Heart left ventricle (tissue), 16 donors: ENCODE data around the gene SEC31A. TPM values are rescaled to one million over a fixed set of nuclear protein-coding genes. Genes with fewer than 3 reads are reported as not detected.

Experiments
- ATAC-seq, 4 donors: fragments of 200-7000 bp; cut with Tn5 transposase; one replicate each; pipeline ENCODE4 v1.9.1; 2020 to 2022; ENCODE audit warnings: moderate library complexity in 4 of 4, mild to moderate bottlenecking in 3 of 4, moderate number of reproducible peaks in 1 of 4
- DNase-seq, 5 donors: peaks; one replicate each; pipeline ENCODE4 v3.0.0-alpha.2; 2020
- H3K27ac ChIP-seq, 12 donors: fragments of 200-600 bp; sonication (generic) in 4 of 12; one replicate each; pipeline versions ENCODE4 v1.5.0 to v1.8.0; 2016 to 2022; ENCODE audit warnings: mild to moderate bottlenecking in 2 of 12
- H3K27me3 ChIP-seq, 9 donors: fragments of 200-600 bp; sonication (generic) in 2 of 9; one replicate each; pipeline versions ENCODE4 v1.5.1 to v1.8.0; 2016 to 2022; ENCODE audit warnings: mild to moderate bottlenecking in 3 of 9
- H3K36me3 ChIP-seq, 9 donors: fragments of 200-600 bp; sonication (generic) in 2 of 9; one replicate each; pipeline versions ENCODE4 v1.5.0 to v1.8.0; 2018 to 2022; ENCODE audit warnings: mild to moderate bottlenecking in 2 of 9
- H3K4me1 ChIP-seq, 12 donors: fragments of 200-600 bp; sonication (generic) in 4 of 12; one replicate each; pipeline versions ENCODE4 v1.5.0 to v1.8.0; 2016 to 2022; ENCODE audit warnings: mild to moderate bottlenecking in 3 of 12
- H3K4me3 ChIP-seq, 12 donors: fragments of 200-600 bp; sonication (generic) in 4 of 12; one replicate each; pipeline versions ENCODE4 v1.5.0 to v1.8.0; 2017 to 2022; ENCODE audit warnings: mild to moderate bottlenecking in 9 of 12, moderate library complexity in 4 of 12
- H3K9me3 ChIP-seq, 12 donors: fragments of 200-600 bp; sonication (generic) in 4 of 12; one replicate each; pipeline versions ENCODE4 v1.5.0 to v1.8.0; 2016 to 2022; ENCODE audit warnings: mild to moderate bottlenecking in 1 of 12
- CTCF ChIP-seq, 12 donors: fragments of 200-600 bp; sonication (generic) in 4 of 12; IDR thresholded peaks; one replicate each; pipeline versions ENCODE4 v1.5.0 to v1.8.0; 2018 to 2022; ENCODE audit warnings: antibody characterized with exemption in 12 of 12, mild to moderate bottlenecking in 5 of 12
- POLR2A ChIP-seq, 2 donors: fragments of 450-650 bp; IDR thresholded peaks; one replicate each; pipeline ENCODE4 v1.6.1; 2017; ENCODE audit warnings: antibody characterized with exemption in 2 of 2, mild to moderate bottlenecking in 2 of 2, moderate library complexity in 2 of 2
- WGBS, 4 donors: extraction: QIAGEN DNeasy Blood & Tissue Kit in 2 of 4; methylation state at CpG; one replicate each; pipeline versions ENCODE4 v1.1.5 to v1.1.7; 2013 to 2018; 5-methylcytosine and 5-hydroxymethylcytosine counted together
- intact Hi-C, 10 donors: fragments of 100-400 bp; cut with DNase I; formaldehyde crosslinking; loops; one replicate each; pipeline versions ENCODE4 v1.11.1 to v1.14.2; 2022
- polyA plus RNA-seq, 2 donors: library from polyadenylated mRNA; stranded (reverse); fragments of 200-250 nt; gene quantifications; one replicate each; pipeline ENCODE4 v1.2.3, GENCODE V29; 2013
- total RNA-seq, 9 donors: library from RNA; depleted of rRNA in 2 of 9; stranded (reverse); fragments of >200 nt in 2 of 9; fragmentation: NEBNext Ultra II Directional in 3 of 9; extraction: Animal tissue kit (Norgen Biotek cat#: 25700) in 3 of 9; gene quantifications; one replicate each; pipeline versions ENCODE4 v1.1.0 to v1.2.4, GENCODE V29; 2016 to 2023
- donor health status: ischemic (EF 13 %, LVEDD 7.1; RV severe dilation, severe dysfunction).
- donor health status: healthy with polysubstance abuse.
- donor health status: DM: no; HTN: yes; CAD: no.
- donor health status: DM: no; HTN: no; CAD: no.
- donor health status: ischemic (EF 25% LVEDD 6.9; RV normal size, moderate dysfunction).
- donor health status: ischemic (EF 25% LVEDD 5.7; RV mildly dilated, moderate dysfunction).
- donor health status: healthy.
- donor health status: DM: yes; HTN: yes; CAD: no.
- donor health status: ischemic (EF 35%, LVEDD 5.7; RV mildly dilated, moderate dysfunction).
- donor health status: nonischemic (EF 11% LVEDD 7.7; RV severe dilation, severe dysfunction).
- donor health status: DM: yes; HTN: yes; CAD: no.
- donor health status: PGD.
- donor health status: ischemic (EF 29% LVEDD 5.4; RV normal size, mild dysfunction).
- donor health status: nonischemic (EF 23%, LVEDD 6.1; RV moderate dilation, normal function).

The SEC31A gene
- total and polyA plus RNA-seq, 11 donors: 81.0 to 168 (median 101) TPM

- TF ChIP-seq CTCF (IDR thresholded peaks at IDR 0.05) (no peak), POLR2A (IDR thresholded peaks at IDR 0.05) (no peak)
- DNase-seq: no peak
- Histone ChIP-seq H3K4me3 (no peak overlapping the region), H3K4me1 (peaks cover 0 to 40% (median 5%) of the 10 kb centered on the region in 12 donors), H3K9me3 (no peaks in the 10 kb centered on the region), H3K36me3 (no peaks in the 10 kb centered on the region), H3K27me3 (no peaks in the 10 kb centered on the region), H3K27ac (peak overlapping the region in 2 of 12 donors; percentile 31)
- intact Hi-C loops: no loop called here
- 71 to 86% (median 82%) methylated on average over 4 of the region's 4 CpGs for WGBS, 4 donors
- ATAC-seq: no peak
Observed at GRCh38 chr4:82787342-82787741, 103.6 kb downstream of the SEC31A start.

- Histone ChIP-seq H3K36me3 (no peaks in the 10 kb centered on the region), H3K9me3 (no peaks in the 10 kb centered on the region), H3K27me3 (no peaks in the 10 kb centered on the region), H3K4me1 (peaks cover 0 to 40% (median 5%) of the 10 kb centered on the region in 12 donors), H3K27ac (peak overlapping the region in 1 of 12 donors; percentile 31), H3K4me3 (no peak overlapping the region)
- ATAC-seq (no peak), DNase-seq (no peak)
- intact Hi-C loops: no loop called here
- 63 to 87% (median 73%) methylated on average over 4 of the region's 4 CpGs for WGBS, 4 donors
- TF ChIP-seq POLR2A (IDR thresholded peaks at IDR 0.05) (no peak), CTCF (IDR thresholded peaks at IDR 0.05) (no peak)
Observed at GRCh38 chr4:82786828-82787227, 104.1 kb downstream of the SEC31A start.

DNA sequence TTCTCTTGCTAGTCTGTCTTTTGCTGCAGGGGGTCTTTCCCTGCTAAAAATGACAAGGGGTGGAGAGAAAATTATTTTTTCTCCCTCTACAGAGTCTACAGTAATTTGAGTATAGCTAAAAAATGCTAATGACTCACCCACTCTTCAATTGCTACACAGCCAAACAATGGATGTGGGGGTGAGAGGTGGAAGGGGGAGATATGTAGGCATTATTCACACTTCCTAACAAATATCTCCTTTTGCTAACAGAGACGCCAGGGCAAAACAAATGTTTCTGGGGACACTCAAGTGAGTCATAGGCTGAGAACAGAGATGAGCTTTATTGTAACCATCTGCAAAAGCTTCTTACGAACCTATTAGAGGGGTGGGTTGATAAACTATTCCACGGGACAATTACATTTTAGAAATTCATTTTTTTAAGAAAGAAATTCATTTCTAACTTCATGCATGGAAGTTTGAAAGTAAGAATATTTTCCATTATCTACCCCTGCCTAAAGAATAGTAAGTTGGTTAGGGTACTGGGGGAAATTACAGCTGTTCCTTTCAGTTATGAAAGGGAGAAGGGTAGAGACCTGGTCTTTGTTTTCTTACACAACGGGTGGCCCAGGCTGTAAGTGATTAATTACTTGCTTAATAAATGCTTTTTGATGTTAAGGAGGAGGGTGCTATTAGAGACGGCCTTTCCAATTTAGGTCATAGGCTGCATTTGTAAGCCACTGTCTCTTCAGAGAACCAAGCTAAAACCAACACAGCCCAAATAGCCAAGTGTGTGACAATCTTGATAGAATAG lies 105.1 kb downstream of the SEC31A start:
- TF ChIP-seq POLR2A (IDR thresholded peaks at IDR 0.05) (no peak), CTCF (IDR thresholded peaks at IDR 0.05) (no peak)
- Histone ChIP-seq H3K27me3 (no peaks in the 10 kb centered on the region), H3K4me3 (no peak overlapping the region), H3K9me3 (no peaks in the 10 kb centered on the region), H3K27ac (peak overlapping the region in 3 of 12 donors; percentile 0 to 39 (median 22)), H3K36me3 (no peaks in the 10 kb centered on the region), H3K4me1 (peaks cover 0 to 45% (median 9%) of the 10 kb centered on the region in 12 donors)
- DNase-seq (no peak), ATAC-seq (peak in 3 of 4 donors; percentile 41 to 62 (median 54))
- WGBS, 4 donors: 59 to 68% (median 62%) methylated on average over 5 of the region's 5 CpGs
- intact Hi-C loops: no loop called here

DNA sequence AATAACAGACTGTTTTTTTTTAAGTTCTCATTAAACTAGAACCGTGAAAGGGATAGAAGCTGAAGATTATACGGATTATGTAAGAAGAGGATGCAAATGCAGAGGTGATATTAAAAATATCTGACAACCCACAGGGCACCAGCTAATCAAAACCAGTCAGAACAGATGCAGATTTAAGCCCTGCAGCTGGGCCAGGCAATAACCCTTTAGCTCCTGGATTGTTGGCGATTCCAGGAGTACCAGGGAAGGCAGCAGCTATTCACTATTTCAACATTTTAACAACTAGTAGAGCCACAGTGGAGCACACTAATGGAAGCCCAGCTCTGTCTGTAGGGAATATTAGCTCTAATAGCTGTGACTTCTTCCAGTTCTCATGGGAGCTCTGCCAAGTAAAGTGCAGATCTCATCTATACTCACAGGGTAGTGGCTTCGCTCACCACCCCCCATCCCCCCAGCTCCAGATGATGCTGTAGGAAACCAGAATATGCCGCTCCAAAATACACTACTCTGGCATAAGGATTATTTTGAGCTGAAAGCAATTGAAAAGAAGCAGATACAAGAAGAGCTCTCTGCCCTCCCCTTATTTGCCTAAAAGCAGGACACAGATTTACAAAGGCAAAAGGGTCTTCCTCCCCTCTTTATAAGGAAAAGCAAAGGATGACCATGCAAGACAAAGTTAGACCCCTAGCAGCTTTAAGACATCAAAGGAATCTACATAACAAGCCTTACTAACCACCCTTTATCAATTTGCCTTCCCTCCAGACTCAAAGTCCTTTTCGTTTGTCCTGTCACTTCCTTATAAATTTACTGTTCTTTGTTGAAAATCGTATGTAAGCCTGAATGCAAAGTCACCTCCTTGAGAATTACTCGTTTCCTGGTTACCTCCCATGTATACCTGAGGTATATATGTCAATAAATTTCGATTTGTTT lies 106.0 kb downstream of the SEC31A start:
- H3K36me3 ChIP-seq: no peaks in the 10 kb centered on the region
- DNase-seq (no peak), ATAC-seq (no peak)
- 49 to 53% (median 51%) methylated on average over 9 of the region's 9 CpGs for WGBS, 4 donors
- H3K27me3 ChIP-seq: no peaks in the 10 kb centered on the region
- intact Hi-C loops: no loop called here
- H3K4me3 ChIP-seq: no peak overlapping the region
- TF ChIP-seq CTCF (IDR thresholded peaks at IDR 0.05): no peak
- TF ChIP-seq POLR2A (IDR thresholded peaks at IDR 0.05): no peak
- H3K4me1 ChIP-seq: peaks cover 0 to 49% (median 13%) of the 10 kb centered on the region in 12 donors
- peak overlapping the region in 3 of 12 donors; percentile 0 to 39 (median 22) for H3K27ac ChIP-seq
- no peaks in the 10 kb centered on the region for H3K9me3 ChIP-seq
